GM21360 (cell line): ENCODE measurements around the gene IZUMO4.

ENCODE experiments used
- ATAC-seq: cut with Tn5 transposase; IDR thresholded peaks from one replicate; pipeline ENCODE4 v1.9.1; 2021; ENCODE audit warnings: mild to moderate bottlenecking, moderate library complexity; ENCODE audit not compliant: unreplicated experiment

Gene IZUMO4

DNA sequence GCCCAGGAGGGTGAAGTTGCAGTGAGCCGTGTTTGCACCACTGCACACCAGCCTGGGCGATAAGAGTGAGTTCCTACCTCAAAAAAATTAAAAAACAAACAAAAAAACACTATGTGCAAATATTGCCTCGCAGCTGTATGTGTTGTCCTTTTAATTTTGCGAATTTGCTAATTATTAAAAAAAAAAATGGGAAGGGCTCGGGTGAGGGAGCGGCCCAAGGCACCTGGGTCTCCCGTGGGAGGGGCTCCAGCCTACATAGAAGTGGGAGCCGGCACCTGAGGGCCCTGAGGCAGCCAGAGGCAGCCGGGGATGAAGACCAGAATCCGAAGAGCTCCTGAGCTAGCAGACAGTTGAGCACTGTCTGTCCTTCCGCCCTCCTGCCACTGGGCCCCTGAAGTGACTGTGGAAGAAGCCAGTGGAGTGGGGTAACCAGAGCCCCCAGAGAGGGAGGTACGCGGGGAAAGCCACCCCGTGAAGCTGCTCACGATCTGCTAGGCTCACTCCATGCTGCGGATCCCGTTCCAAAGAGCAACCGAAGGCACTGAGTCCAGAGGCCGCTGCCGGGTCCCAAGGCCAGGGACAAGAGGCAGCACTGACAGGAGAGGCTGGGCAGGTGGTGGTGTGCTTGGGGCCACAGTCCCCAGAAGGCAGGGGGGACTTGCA, 6.5 kb downstream of the IZUMO4 start:
- no peak for ATAC-seq

DNA sequence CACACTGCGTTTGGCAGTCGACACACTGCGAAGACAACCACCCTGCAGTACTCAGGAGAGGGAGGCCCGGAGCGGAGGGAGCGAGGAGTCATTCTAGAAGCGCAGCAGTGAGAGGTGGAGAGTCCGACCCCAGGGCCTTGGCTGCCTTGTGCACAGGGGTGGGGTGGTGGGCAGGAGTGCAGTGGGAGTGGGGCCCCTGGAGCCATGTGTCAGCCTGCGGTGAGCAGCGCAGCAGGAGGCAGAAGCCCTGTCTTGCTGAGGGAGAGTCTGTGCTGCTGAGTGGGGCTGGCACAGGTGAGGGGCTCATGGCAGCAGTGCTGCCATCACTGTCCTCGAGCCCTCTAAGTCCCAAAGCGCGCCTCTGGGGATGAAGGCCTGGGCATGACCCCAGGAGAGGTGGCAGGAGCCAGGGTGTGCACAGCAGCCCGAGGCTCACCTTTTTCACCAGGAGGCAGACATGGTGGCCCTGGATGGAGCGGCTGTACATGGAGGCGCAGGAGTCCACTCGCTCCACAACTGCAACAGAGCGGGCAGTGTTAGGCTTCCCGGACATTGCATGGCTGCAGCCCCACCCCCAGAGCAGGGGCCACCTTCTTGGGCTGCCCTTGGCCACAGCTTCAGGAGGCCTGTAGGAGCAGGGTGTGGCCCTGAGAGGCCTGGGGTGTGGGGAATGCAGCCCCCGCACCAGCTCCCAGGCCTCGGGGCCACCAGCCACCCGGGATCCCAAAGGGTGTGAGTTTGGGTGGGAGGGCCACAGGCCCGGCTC, 11.7 kb downstream of the IZUMO4 start:
- no peak for ATAC-seq

DNA sequence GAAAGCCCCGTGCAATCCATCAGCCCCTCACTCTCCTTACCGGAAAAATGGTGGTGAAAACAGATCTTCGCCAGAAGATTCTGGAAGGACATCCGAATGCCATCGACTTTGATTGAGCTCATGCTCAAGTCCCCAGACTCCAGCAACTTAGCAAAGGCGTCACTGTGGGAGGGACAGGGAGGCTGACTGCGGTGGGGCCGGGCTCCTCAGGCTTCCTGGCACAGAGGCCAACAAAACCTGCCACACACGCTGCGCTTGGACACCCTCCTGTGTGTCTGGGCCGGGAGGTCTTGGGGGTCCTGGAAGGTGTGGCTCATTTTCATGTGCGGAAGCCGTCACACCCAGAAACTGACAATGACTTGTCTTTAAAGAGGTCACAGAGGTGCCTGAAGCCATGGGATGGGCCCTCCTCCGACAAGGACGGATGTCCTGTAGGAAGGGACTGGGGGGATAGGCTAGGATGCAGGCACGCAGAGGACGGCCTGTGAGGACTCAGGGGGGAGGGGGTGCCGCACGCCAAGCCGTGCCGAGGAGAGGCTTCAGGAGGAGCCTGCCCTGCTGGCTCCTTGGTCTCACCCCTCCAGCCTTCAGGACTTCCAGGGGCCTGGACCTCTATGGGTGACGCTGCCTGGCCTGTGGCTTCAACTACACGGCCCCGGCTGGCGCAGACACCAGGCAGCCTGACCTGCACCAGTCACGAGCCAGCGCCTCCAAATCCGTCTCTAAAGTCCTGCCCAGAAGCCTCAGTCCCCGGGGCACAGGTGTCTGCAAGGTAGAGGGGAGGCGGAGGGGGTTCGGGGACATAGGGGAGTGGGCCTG, 12.5 kb downstream of the IZUMO4 start:
- ATAC-seq, result no peak

DNA sequence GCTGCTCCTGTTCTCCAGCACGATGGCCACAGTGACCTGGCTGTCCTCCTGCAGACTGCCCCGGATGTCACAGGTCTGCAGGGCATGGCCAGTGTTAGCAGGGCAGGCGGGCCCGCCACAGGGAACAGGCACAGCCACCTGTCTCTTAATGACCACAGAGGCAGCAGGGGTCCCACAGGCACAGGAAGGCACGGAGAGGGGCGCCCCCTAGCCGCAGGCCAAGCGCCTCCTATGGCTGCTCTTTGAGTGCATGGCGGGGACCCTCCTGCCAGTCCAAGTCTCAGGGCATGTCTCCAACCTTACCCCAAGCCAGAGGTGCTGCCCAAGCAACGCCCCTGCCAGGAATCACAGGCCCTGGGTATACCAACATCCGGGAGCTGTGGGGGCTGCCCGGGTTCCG, 14.1 kb downstream of the IZUMO4 start:
- ATAC-seq, result no peak

DNA sequence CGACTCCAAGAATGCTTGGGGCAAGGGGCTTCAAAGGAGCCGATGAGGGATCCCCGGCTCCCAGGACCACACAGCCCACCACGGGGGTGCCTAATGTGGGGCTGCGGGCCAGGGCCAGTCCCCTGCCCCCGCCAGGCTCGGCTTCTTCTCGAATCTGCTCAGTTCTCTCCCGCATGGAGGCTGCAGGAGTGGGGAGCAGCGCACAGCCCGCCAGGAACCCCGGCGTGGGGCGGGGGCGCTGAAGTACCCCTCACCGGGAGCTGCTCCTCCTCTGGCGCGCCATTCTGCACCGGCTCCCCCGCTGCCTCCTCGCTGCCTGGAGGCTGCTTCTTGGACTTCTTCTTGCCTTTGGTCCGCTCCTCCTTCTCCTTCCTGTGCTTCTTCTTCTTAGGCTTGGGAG, 14.7 kb downstream of the IZUMO4 start:
- no peak for ATAC-seq

DNA sequence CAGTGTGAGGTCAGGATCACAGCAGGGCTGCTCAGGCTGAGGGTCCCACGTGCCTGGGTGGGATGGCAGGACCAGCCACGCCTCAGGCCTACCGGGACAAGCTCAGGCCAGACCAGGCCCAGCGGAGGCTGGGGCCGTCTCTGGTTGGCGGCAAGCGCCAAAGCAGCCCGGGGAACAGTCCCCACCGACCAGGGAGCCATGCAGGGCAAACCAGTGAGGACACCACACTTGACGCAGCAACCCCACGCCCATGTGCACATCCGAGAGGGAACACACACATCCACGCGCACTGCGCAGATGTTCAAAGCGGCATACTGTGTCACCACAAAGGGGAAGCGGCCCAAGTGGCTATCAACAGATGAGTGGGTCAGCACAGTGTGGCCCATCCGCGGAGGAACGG, 15.2 kb downstream of the IZUMO4 start:
- ATAC-seq, result no peak

DNA sequence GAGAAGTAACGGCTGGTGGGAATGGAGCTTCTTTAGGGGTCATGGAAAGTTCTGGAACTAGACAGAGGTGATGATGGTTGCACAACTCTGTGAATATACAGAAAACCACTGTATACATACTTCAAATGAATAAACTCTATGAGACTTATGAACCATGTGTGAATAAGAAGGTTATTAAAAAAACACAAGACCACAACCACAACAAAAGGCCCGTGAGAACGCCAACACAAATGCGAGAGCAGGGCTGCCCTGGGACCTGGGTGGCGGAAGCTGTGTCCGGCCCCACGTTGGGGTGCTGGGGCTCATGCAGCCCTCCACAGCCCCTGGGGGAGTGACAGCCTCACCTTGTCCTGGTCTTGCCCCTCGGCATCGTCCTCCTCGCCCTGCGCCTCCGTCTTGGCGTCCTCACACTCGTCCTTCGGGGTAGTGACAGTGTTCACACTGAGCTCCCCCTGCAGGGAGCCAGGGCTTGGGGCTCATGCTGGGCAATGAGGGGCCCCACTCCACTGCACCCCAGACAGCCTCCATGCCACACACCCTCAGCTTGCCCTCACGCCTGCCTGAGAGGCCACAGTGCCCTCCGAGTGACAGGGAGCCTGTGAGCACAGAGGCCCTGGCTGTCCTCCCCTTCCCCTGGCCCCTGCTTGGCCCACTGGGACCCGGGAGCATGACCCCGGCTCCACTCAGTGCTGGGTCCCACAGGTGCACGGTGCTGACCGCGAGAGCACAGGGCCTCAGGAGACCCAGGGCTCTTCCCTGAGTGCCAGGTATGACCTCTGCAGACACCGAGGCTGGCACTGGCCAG, 16.0 kb downstream of the IZUMO4 start:
- ATAC-seq, result no peak

DNA sequence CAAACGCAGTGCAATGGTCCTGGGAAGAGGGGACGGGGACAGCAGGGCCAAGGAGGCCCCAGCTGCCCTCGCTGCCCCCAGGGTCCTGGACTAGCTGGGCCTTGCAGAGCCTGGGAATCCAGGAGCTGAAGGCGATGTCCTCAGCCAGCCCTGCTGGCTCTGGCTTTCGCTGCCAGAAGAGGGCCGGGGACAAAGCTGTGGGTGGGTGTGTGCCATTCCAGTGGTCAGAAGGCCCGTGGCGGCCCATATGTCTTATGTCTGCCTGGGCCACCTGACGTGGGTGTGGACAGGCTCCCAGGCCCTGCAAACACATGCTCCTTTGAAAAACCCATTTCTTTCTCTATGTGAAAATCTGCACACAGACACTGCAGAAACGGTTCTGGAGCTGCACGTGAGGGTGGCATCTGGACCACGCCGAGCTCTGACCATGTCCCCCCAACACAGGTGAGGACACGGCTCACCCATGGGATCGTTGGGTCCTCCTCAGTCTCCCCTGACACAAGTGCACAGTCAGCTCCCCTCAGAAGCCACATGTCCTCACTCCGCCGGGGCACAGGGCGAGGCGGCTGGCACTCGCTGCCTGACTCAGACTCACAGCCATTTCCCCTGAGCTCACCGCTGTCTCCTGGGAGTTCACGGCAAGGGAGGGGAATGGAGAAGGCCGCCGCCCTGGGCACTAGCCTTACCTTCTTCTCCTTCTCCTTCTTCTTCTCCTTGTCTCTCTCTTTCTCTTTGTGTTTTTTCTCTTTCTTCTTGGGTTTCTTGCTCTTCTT, 16.9 kb downstream of the IZUMO4 start:
- ATAC-seq, result no peak

DNA sequence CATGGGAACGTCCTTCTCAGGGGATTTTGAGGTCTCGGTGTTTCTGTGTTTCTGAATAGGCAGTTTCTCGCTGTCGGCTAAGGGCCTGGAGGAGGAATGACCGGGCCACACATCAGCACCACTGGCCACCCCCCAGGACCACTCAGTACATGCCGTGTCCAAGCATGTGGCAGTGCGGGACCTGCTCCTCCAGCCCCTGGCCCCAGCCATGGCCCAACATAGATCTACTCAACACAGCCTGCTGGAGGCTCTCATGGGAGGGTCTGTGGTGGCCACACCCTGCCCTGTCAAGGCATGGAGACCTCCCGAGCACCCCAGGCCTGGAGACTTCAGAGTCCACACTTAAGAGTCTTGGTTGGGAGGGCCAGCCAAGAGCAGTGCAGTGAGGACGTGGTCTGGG, 17.5 kb downstream of the IZUMO4 start:
- ATAC-seq, result no peak

DNA sequence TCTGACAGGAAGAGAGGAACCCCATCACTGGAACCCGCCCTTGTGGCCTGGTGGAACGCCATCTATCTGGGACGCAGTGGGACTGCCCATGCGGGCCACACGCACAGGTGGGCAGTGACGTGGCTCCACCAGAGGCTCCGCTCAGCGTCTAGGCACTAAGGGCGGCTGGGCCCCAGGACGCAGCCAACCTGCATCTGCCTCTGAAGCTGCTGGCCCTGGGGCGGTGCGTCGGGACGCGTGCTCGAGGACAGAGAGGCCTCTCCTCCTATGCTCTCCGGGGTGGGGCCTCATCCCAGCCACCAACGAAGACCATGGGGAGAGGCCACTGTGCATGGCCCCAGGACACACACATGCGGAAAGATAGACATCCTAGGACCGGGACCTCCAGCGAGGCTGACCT, 18.1 kb downstream of the IZUMO4 start:
- no peak for ATAC-seq

DNA sequence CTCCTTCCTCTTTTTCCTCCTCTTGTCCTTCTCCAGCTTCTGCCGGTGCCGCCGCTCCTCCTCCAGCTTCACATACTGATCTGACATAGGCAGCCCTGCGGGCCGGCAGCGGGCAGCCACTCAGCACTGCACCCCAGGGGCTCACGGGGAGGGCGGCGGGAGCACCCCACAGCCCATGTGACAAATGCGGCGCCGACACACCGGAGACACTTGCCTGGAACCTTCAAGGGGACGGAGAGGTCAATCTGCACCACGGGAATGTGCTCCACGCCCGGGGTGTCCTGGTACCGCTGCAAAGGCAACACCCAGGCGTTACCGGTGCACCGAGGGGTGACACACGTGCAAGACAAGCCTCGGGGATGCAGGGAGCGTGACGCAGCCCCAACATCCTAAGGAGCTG, 18.6 kb downstream of the IZUMO4 start:
- ATAC-seq, result no peak

DNA sequence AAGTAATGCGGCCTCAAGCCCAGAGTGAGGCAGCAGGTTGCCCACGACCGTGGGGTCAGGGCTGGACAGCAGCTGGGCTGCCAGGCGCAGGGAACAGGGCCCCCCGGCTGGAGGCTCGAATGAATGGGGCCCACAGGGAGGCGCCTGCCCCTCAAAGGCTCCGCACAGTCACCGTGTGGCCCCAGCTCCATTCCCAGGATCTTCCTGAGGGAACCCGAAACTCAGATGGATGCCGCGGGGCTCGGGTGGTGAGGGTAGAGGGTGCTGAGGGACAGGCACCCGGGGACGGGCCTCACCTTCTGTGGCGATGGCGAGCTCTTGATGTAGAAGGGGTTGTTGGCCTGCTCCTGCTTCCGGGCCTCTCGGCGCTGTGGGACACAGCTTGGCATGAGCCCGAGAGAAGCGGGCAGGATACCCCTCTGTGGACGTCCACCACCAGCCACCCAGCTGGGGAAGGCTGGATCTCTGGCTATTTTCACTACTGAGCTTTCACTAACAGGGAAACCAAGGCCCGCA, 19.3 kb downstream of the IZUMO4 start:
- ATAC-seq, result no peak

DNA sequence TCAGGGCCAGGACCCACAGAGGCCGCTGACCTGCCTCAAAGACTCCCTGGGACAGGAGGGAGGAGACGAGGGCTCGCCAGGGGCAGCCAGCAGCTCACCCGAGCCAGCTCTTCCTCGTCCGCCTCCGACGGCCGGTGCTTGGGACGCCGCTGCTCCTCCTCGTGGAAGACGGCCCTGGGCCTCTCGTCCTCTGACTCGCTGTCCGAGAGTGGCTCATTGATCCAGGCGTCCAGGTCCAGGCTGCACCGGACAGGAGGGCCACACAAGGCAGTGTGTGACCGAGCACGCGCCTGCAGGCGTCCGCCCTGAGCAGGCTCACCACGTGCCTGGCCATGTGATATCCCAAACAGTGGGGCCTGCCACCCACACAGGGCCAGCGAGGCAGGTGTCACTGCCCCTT, 19.8 kb downstream of the IZUMO4 start:
- no peak for ATAC-seq

DNA sequence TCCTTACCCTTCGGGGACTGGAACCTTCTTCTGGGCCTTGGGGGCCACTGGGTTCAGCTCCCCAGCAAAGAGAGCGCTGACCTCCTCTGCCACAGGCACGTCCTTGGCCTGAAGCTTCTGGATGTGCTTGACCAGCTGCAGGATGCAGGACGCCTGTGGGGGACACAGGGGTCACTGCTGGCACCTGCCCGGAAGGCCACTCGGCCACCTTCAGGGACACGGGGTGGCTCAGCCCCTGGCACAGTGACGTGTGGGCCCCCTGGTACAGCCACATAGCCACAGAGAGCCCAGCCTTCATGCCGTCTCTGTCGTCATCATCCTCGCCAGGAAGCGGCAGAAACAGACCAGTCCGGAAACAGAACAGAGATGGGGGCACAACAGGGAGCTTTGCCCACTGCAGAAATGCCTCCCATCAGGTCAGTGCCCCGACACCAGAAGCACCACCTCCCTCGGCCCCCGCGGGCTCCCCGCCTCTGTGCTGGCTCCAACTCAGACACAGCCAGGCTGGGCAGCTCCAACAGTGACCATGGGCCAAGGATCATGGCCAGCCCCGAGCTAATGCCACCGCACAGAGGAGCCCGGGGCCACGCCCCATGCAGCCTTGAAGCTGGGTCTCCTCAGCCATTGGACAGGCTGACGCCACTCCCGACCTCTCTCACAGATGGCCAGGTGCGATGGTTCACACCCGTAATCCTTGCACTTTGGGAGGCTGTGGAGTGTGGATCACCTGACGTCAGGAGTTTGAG, 20.7 kb downstream of the IZUMO4 start:
- ATAC-seq, result no peak

DNA sequence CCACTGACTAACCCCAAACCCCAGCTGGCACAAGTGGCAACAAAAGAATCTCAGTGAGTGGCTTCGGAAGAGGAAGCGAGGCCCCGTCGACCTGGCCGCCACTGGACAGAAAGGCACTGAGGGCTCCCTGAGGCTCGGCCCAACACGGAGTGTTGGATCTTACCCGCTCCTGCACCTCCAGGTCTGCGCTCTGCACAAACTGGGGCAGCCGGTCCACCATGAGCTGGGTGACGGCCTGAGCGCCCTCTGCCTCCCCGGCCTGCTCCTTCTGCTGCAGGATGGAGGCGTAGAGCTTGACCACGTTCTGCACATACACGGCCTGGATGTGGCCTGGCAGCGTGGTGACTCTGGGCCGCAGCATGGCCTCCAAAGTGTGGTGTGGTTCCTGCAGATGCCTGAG, 21.7 kb downstream of the IZUMO4 start:
- no peak for ATAC-seq

DNA sequence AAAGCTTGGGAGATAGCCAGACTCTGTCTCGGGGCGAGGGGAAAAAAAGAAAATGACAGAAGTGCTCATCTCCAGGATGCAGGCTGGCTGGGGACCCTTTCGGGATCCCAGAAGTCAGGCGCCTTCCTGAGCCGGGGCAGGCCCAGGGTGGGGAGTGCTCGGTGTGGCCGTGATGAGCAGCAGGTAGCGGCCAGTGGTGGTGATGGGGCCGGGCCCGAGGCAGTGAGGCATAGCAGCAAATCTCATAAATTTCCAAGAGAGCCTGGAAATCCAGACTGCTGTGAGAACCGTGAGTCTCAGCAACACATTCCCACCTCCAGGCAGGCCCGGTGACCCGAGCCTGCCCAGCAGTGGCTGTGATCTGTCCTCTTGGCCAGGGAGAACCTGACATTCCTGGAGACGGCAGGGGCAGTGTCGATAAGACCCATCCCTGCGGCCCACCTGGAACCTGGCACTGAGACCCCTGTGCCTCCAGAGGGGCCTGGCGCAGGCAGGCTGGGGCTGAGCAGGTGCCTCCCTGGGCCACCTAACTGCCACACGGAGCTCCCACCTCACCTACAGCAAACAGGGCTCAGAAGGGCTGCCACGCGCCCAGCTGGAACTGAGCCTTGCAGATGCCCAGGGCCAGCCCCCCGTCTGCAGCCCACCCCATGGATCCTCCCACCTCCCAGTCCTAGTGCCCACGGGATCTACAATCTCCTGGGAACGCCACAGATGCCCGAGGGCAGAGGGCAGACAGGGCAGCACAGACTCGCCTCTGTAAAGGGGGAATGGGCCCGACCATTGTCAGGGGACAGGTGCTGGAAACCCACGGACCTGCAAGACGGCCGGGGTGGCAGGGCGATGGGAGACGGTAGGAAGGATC, 23.4 kb downstream of the IZUMO4 start:
- ATAC-seq, result no peak

DNA sequence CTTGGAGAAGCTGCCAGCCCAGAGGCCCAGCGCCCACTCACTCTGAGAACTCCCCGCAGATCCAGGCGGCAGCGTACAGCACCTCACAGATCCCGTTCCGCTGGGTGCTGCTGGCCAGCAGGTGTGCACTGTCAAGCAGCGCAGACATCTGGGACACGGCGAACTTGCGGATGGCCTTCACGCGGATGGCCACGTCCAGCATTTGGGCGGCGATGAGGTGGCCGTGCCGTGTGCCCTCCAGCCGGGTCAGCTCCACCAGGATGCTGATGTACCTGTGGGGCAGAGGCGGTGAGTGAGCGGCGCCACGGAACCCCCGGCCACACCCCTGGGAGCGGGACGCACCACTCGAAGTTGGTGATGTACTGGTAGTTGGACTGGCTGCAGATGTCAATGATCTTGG, 24.1 kb downstream of the IZUMO4 start:
- no peak for ATAC-seq

DNA sequence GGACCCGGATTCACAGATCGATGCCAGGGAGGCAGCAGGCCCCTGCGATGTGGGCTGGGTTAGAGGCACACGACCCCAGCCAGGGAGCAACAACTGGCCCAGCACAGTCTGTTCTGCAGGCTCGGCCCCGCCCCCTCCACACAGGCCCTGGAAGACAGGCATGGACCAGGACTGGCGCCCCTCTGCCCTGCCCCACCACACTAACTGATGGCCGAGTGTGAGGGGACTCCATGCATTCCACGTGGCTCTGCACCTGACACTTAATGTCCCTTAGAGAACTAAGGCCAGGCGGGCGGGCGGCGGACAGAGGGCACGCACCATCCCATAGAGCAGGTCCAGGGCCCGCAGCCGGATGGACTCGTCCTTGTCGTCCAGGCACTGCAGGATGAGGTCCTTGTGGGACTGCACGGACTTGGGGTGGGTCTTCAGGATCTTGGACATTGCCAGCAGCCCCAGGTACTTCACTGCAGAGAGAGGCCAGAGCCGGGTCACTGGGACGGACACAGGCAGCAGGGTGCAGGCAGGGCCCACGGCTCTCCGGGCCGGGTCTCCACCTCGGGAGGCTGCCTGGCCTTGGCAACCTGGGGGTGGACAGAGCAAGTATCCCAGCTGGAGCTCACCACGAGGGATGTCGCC, 24.8 kb downstream of the IZUMO4 start:
- no peak for ATAC-seq
